22Rv1 (cell line): ENCODE results near the gene TMEM91.

Source experiments
- H3K27ac ChIP-seq: fragments of 450-650 bp; 2 replicates; pipeline ENCODE4 v1.5.1; 2017
- CTCF ChIP-seq: fragments of 450-650 bp; IDR thresholded peaks from 2 replicates; pipeline ENCODE4 v1.5.1; 2017; ENCODE audit warnings: mild to moderate bottlenecking
- ZFX ChIP-seq: fragments of 450-650 bp; IDR thresholded peaks from 2 replicates; pipeline ENCODE4 v1.6.1; 2017; ENCODE audit warnings: antibody characterized with exemption, borderline replicate concordance

Gene TMEM91

DNA sequence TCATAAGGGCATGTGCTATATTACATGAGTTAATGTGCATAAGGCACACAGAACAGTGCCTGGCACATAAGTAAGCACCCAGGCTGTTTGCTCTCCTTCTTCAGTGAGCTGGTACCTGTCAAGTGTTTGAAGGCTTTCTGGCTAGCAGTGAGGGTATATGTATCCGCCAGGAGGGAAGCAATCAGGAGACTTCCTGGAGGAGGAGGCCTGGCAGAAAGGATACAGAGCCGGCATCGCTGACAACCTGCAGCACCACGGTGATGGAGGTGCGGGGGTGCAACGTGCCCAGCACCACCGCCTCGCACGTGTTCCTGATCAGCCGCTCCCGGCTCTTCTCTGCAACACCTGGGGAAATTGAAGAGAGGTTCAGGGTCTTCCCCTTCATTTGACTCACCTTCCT is 15.3 kb downstream of the TMEM91 start:
- H3K27ac ChIP-seq: no peak overlapping the region
- TF ChIP-seq CTCF (no peak), ZFX (no peak)

DNA sequence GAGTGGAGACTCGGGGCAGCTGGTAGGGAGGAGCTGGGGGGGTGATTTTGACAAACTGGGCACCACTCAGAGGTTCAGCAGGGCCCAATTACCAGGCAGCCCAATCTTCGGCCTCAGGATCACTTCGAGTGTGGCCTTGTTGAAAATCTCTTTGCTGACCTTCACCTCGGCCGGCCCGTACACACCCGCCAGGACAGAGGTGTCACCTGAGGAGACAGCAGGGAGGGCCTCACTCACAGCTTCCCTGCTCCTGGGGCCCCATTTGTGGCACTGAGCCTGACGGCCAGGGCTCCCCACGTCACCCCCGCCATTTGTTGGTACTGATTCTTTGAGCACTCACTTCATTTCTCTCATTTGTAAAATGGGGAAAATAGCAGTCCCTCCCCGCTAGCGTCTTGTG is 16.4 kb downstream of the TMEM91 start:
- H3K27ac ChIP-seq: no peak overlapping the region
- no peak for TF ChIP-seq ZFX

GRCh38 chr19:41395355-41395754 is 19.0 kb downstream of the TMEM91 start:
- no peak overlapping the region for H3K27ac ChIP-seq
- TF ChIP-seq ZFX (no peak), CTCF (no peak)

DNA sequence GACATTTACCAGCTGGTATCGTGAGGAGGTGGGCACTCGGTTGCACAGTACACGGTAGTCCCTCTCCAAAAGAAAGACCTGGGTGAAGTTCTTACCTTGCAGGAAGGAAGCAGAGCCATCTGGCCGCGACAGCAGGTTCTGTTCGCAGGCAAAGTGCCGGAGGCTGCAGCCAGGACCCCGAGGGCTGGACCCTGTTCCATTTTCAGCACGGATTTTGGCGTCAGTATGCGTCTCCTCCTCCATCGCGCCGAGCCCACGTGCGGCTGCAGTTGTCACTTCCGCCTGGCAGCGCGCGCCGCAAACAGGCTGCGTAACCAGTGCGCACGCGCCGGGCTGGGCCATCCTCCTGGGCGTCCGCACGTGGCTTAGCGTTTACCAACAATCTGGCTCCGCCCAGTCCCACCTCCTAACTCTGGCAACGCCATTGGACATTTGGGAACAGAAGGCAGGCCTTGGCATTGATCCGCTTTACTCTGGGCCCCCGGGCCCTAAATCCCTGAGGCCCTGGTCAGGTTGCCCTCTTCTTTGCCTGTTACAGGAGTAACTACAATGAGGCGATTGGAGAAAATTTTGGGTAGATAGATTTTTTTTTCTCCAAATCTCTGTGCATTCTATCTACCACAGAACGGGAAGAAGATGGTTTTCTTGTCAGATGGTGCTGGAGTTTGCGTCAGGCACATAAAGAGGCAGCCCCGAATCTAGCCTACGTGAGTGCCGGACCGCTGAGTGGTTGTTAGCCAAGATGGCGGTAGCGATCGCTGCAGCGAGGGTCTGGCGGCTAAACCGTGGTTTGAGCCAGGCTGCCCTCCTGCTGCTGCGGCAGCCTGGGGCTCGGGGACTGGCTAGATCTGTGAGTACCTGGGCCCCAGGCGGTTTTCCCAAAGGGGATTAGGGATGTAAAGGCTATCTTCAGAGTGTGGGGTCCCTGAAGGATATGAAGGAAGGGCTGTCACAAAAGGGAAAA is 21.0 kb downstream of the TMEM91 start, which contains the start of the genes BCKDHA and EXOSC5:
TSS of gene BCKDHA (plus strand) at position 733 of the 964 bp plus-strand sequence. CDS start at position 743, 10 bp downstream.
TSS of gene EXOSC5 (minus strand) at position 274 of the 964 bp plus-strand sequence. CDS start at position 243, 31 bp downstream.
- peak within 1 kb of the TSS; percentile 84 for H3K27ac ChIP-seq

GRCh38 chr19:41398050-41398418 is 21.7 kb downstream of the TMEM91 start:
- H3K27ac ChIP-seq: peak overlapping the region; percentile 84
- TF ChIP-seq CTCF (no peak), ZFX (no peak)

More for the DNA sequence above, 21.0 kb downstream of the TMEM91 start, which contains the start of the genes BCKDHA and EXOSC5:
- TF ChIP-seq ZFX (no peak), CTCF (no peak)

GRCh38 chr19:41398598-41398997 is 22.3 kb downstream of the TMEM91 start:
- TF ChIP-seq ZFX (no peak), CTCF (no peak)
- no peak overlapping the region for H3K27ac ChIP-seq

DNA sequence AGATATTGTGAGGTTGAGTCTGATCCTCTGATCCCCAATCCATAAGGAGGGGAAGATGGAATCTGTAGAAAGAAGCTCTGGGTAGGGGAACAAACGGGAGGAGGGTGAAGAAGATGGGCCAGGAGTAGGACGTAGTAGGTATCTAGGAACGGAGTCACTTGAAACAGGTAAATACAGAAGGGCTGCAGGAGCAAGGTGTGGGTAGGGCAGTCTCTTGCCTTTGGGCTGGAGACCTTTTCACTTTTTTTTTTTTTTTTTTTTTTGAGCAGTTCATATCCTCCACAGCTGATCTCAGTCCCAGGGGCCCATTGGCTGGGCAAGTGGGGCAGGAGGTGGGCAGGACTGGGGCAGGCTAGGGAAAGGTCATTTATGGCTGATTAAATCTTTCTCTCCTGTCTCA is 22.8 kb downstream of the TMEM91 start:
- H3K27ac ChIP-seq: no peak overlapping the region
- TF ChIP-seq ZFX (no peak), CTCF (no peak)
